ENCODE measurements around the gene SLC6A17.

SLC6A17 gene

DNA sequence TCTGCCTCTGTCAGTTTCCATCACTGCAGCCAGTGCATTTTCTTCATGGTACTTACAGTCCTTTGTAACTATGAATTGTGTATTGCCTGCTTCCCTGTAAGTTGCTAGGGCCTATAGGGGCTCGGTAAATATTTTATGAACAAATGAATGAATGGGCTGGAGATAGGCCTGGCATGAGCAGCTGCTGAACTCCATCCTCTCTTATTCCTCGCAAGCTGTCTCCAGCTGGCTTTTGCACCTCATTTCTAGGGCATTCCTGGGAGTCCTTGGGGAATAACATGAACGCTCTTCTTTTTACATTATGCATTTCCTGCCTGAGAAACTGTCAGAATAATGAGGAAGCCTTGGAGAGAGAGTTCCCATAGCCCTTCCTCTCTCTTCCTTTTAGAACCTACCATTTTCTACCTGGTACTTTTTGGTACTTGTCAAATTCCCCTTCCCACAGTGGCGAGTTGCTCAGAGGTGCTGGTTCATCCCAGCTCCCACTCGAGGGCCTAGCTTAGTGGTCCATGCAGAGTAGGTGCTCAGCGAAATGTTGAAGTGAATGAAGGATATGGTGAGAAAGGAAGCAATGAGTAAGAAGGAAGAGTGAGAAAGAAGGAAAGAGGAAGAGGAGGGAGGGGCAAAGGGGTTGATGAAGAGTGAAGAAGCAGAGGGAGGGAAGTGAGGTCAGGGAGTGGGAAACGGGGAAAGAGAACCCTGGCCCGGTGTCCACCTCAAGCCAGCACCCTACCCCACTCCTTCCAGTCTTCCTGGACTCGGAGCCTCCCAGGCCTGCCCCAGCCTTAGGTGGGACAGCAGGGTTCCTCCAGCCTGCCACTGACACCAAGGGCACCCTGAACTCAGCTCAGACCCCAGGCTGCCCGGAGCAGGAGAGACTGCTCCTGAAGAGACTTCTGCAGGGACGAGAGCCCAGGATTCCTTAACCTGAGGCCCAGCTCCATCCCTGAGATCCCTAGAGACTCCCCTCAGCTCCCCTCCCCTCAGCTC lies 89.4 kb downstream of the SLC6A17 start:
- H3K27me3 Mint-ChIP-seq = no peaks in the 10 kb centered on the region
- no peaks in the 10 kb centered on the region for H3K9me3 Mint-ChIP-seq
- DNase-seq (ENCODE audit: low spot score in 2 of 2) = no peak
- no peak overlapping the region for H3K4me3 Mint-ChIP-seq
- no peak overlapping the region for H3K27ac Mint-ChIP-seq (ENCODE audit: low read depth)
- no peak for ATAC-seq (replicated peaks; ENCODE audit: extremely low read depth, poor library complexity, severe bottlenecking)
- H3K36me3 Mint-ChIP-seq (ENCODE audit: insufficient read depth) = peaks cover 2% of the 10 kb centered on the region
- no peaks in the 10 kb centered on the region for H3K4me1 Mint-ChIP-seq

DNA sequence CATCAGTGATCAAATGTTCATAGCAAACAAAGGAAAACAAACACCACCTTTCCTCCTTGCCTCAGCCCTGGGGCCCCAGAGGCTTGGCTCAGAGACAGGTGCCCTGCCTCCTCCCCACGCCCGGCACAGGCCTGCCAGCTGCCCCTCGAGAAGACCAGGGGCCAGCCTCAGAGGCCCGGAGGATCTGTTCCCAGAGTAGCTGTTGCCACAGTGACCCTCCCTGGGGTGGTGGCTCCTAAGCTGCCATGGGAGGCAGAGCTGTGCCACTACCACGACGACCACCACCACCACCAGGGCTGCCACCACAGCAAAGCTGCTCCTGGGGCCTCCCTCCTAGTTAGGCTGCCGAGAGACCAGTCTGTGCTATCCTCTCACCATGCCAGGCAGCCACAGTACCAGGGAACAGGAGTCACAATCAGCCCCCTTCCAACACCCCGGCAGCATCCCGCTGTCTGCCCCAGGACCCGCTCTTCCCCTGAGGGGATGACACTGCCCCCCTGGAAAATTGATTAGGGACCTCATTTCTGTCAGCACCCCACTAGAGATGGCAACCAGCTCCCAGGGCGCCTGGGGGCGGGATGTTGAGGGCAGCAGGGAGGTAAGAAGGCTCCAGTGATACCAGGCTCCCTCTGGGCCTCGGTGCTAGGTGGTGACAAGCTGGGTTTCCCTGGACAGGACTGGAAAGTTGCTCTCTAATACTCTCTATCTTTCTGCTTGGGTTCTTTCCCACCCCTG lies 90.3 kb downstream of the SLC6A17 start:
- Mint-ChIP-seq H3K36me3 (ENCODE audit: insufficient read depth) (no peaks in the 10 kb centered on the region), H3K4me3 (no peak overlapping the region), H3K27me3 (no peaks in the 10 kb centered on the region), H3K9me3 (no peaks in the 10 kb centered on the region), H3K27ac (ENCODE audit: low read depth) (no peak overlapping the region), H3K4me1 (no peaks in the 10 kb centered on the region)
- DNase-seq (ENCODE audit: low spot score in 2 of 2) = no peak
- no peak for ATAC-seq (replicated peaks; ENCODE audit: extremely low read depth, poor library complexity, severe bottlenecking)

DNA sequence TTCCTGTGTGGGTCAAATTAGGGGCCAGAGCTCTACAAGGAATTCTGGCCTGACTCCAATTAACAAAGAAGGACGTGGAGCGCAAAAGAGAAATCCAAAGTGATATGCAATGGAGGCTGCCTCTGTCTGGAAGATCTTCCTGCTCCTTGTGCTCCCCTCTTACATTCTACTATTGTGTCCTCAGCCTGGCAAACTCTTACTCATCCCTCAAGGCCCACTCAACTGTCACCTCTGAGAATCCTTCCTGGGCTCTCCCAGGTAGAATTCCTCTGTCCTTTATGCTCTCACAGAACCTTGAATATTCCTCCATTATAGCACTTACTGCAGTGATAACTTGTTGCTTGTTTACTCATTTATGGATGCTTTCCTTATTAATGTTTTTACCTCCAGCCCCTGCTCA lies 91.2 kb downstream of the SLC6A17 start:
- DNase-seq (ENCODE audit: low spot score in 2 of 2) (no peak), ATAC-seq (replicated peaks; ENCODE audit: extremely low read depth, poor library complexity, severe bottlenecking) (no peak)
- Mint-ChIP-seq H3K27me3 (no peaks in the 10 kb centered on the region), H3K27ac (ENCODE audit: low read depth) (no peak overlapping the region), H3K9me3 (no peaks in the 10 kb centered on the region), H3K4me3 (no peak overlapping the region), H3K4me1 (no peaks in the 10 kb centered on the region), H3K36me3 (ENCODE audit: insufficient read depth) (no peaks in the 10 kb centered on the region)

DNA sequence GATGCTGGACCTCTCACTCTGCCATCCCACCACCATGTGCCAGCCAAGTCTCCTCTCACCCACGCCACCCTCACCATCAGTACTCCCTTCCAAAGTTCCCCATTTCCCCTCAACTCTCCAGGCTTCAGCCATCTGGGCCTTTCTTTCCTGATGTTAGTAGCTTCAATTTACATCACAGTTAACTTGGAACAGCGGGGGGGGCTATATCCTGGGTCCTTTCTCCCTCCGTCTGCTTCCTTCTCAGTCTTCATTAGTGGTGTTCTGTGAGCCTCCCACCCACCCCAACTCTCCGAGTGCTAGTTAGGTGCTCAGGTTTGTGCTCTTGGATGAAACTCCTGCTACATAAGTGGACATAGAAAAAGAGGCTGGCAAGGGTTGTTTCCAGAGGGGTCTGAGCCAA lies 91.8 kb downstream of the SLC6A17 start:
- Mint-ChIP-seq H3K27me3 (no peaks in the 10 kb centered on the region), H3K4me1 (no peaks in the 10 kb centered on the region), H3K36me3 (ENCODE audit: insufficient read depth) (no peaks in the 10 kb centered on the region), H3K9me3 (no peaks in the 10 kb centered on the region), H3K27ac (ENCODE audit: low read depth) (no peak overlapping the region), H3K4me3 (no peak overlapping the region)
- DNase-seq (ENCODE audit: low spot score in 2 of 2) (no peak), ATAC-seq (replicated peaks; ENCODE audit: extremely low read depth, poor library complexity, severe bottlenecking) (no peak)

- DNase-seq (ENCODE audit: low spot score in 2 of 2) (no peak), ATAC-seq (replicated peaks; ENCODE audit: extremely low read depth, poor library complexity, severe bottlenecking) (no peak)
- H3K27ac Mint-ChIP-seq (ENCODE audit: low read depth) = no peak overlapping the region
- H3K36me3 Mint-ChIP-seq (ENCODE audit: insufficient read depth) = no peaks in the 10 kb centered on the region
- no peak overlapping the region for H3K4me3 Mint-ChIP-seq
- no peaks in the 10 kb centered on the region for H3K27me3 Mint-ChIP-seq
- no peaks in the 10 kb centered on the region for H3K4me1 Mint-ChIP-seq
- H3K9me3 Mint-ChIP-seq = no peaks in the 10 kb centered on the region
These were observed 92.4 kb downstream of the SLC6A17 start for GRCh38 chr1:110242731-110243130.

- no peak overlapping the region for H3K27ac Mint-ChIP-seq (ENCODE audit: low read depth)
- DNase-seq (ENCODE audit: low spot score in 2 of 2) (no peak), ATAC-seq (replicated peaks; ENCODE audit: extremely low read depth, poor library complexity, severe bottlenecking) (no peak)
- H3K4me3 Mint-ChIP-seq = no peak overlapping the region
- H3K36me3 Mint-ChIP-seq (ENCODE audit: insufficient read depth) = no peaks in the 10 kb centered on the region
- no peaks in the 10 kb centered on the region for H3K9me3 Mint-ChIP-seq
- no peaks in the 10 kb centered on the region for H3K4me1 Mint-ChIP-seq
- no peaks in the 10 kb centered on the region for H3K27me3 Mint-ChIP-seq
These were observed 92.9 kb downstream of the SLC6A17 start for GRCh38 chr1:110243146-110243545.

DNA sequence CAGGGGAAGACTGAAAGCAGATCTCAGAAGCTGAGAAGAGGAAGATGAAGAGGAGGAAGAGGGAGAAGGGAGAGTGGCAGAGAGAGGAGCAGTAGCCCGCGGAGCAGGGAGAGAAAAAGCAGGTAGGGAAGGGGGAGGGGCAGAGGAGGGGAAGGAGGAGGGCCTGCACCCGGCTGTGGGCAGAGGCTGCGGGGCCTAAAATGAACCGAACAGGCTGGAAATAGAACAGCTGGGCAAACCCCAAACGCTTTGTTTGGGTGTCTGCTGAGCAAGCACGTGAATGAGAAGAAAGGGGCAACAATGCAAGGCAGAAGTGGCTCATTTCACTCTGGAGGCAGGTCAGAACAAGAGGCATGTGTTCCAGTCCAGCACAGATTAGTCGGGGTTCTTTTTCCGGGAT lies 93.3 kb downstream of the SLC6A17 start:
- ATAC-seq (replicated peaks; ENCODE audit: extremely low read depth, poor library complexity, severe bottlenecking) (no peak), DNase-seq (ENCODE audit: low spot score in 2 of 2) (no peak)
- no peaks in the 10 kb centered on the region for H3K27me3 Mint-ChIP-seq
- H3K4me3 Mint-ChIP-seq = no peak overlapping the region
- no peak overlapping the region for H3K27ac Mint-ChIP-seq (ENCODE audit: low read depth)
- H3K4me1 Mint-ChIP-seq = no peaks in the 10 kb centered on the region
- no peaks in the 10 kb centered on the region for H3K36me3 Mint-ChIP-seq (ENCODE audit: insufficient read depth)
- H3K9me3 Mint-ChIP-seq = no peaks in the 10 kb centered on the region

GRCh38 chr1:110245876-110246620 lies 95.8 kb downstream of the SLC6A17 start:
- H3K27me3 Mint-ChIP-seq = no peaks in the 10 kb centered on the region

GRCh38 chr1:110248746-110249145 lies 98.5 kb downstream of the SLC6A17 start:
- H3K9me3 Mint-ChIP-seq = no peaks in the 10 kb centered on the region
- H3K27me3 Mint-ChIP-seq = no peaks in the 10 kb centered on the region
- no peak overlapping the region for H3K4me3 Mint-ChIP-seq
- no peak for ATAC-seq (replicated peaks; ENCODE audit: extremely low read depth, poor library complexity, severe bottlenecking)
- DNase-seq (ENCODE audit: low spot score in 2 of 2) = no peak
- peaks cover 4% of the 10 kb centered on the region for H3K4me1 Mint-ChIP-seq
- no peak overlapping the region for H3K27ac Mint-ChIP-seq (ENCODE audit: low read depth)
- no peaks in the 10 kb centered on the region for H3K36me3 Mint-ChIP-seq (ENCODE audit: insufficient read depth)

More at GRCh38 chr1:110245876-110246620, 95.8 kb downstream of the SLC6A17 start:
- DNase-seq (ENCODE audit: low spot score in 2 of 2) = no peak
- Mint-ChIP-seq H3K9me3 (no peaks in the 10 kb centered on the region), H3K27ac (ENCODE audit: low read depth) (no peak overlapping the region), H3K4me1 (no peaks in the 10 kb centered on the region), H3K4me3 (no peak overlapping the region), H3K36me3 (ENCODE audit: insufficient read depth) (no peaks in the 10 kb centered on the region)
- no peak for ATAC-seq (replicated peaks; ENCODE audit: extremely low read depth, poor library complexity, severe bottlenecking)

DNA sequence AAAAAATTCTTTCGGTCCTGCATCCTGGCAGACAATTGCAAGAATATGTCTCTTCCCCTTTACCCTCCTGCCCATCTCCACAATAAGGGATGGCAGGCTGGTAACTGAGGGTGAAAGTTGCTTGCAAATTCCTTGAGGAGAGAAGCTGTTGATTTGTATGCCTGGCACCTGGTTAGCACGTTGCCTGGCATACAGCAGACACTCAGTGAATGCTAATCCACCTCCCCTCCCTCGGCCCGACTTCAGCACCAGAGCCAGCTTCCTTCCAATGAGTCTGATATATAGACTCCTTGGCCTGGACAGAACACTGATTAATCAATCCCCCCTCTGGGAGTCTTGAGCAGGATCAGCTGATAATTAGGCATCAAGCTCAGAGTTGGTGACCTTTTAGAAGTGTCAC lies 99.0 kb downstream of the SLC6A17 start:
- Mint-ChIP-seq H3K4me3 (no peak overlapping the region), H3K9me3 (no peaks in the 10 kb centered on the region), H3K36me3 (ENCODE audit: insufficient read depth) (no peaks in the 10 kb centered on the region), H3K27me3 (no peaks in the 10 kb centered on the region), H3K4me1 (peaks cover 4% of the 10 kb centered on the region), H3K27ac (ENCODE audit: low read depth) (no peak overlapping the region)
- no peak for DNase-seq (ENCODE audit: low spot score in 2 of 2)
- ATAC-seq (replicated peaks; ENCODE audit: extremely low read depth, poor library complexity, severe bottlenecking) = no peak

- Mint-ChIP-seq H3K4me3 (no peak overlapping the region), H3K27ac (ENCODE audit: low read depth) (no peak overlapping the region), H3K36me3 (ENCODE audit: insufficient read depth) (no peaks in the 10 kb centered on the region), H3K27me3 (no peaks in the 10 kb centered on the region), H3K4me1 (peaks cover 4% of the 10 kb centered on the region), H3K9me3 (no peaks in the 10 kb centered on the region)
- ATAC-seq (replicated peaks; ENCODE audit: extremely low read depth, poor library complexity, severe bottlenecking) (no peak), DNase-seq (ENCODE audit: low spot score in 2 of 2) (no peak)
These were observed 99.7 kb downstream of the SLC6A17 start for GRCh38 chr1:110250008-110250407.

GRCh38 chr1:110250749-110251148 lies 100.5 kb downstream of the SLC6A17 start:
- H3K36me3 Mint-ChIP-seq (ENCODE audit: insufficient read depth) = no peaks in the 10 kb centered on the region
- no peaks in the 10 kb centered on the region for H3K9me3 Mint-ChIP-seq
- peaks cover 4% of the 10 kb centered on the region for H3K4me1 Mint-ChIP-seq
- ATAC-seq (replicated peaks; ENCODE audit: extremely low read depth, poor library complexity, severe bottlenecking) (no peak), DNase-seq (ENCODE audit: low spot score in 2 of 2) (no peak)
- H3K27me3 Mint-ChIP-seq = no peaks in the 10 kb centered on the region
- no peak overlapping the region for H3K27ac Mint-ChIP-seq (ENCODE audit: low read depth)
- no peak overlapping the region for H3K4me3 Mint-ChIP-seq

Data from central memory CD8-positive, alpha-beta T cell (primary cell).